Measurements from ENCODE around the gene MRGPRG.

The MRGPRG gene

GRCh38 chr11:3194016-3194816, 24.4 kb downstream of the MRGPRG start:
- Histone ChIP-seq H3K9ac (ENCODE audit: low read depth, low read length, poor library complexity, severe bottlenecking) (no peak overlapping the region), H3K27me3 (ENCODE audit: insufficient read depth, low read length, poor library complexity, severe bottlenecking) (no peaks in the 10 kb centered on the region), H4K20me1 (ENCODE audit: insufficient read depth, low read length, poor library complexity, severe bottlenecking) (no peaks in the 10 kb centered on the region), H3K9me3 (ENCODE audit: insufficient read depth, low read depth, low read length) (no peaks in the 10 kb centered on the region), H3K4me1 (ENCODE audit: insufficient read depth, low read length, poor library complexity, severe bottlenecking) (no peaks in the 10 kb centered on the region), H3K36me3 (ENCODE audit: insufficient read depth, low read length) (no peaks in the 10 kb centered on the region), H3K9me2 (replicated peaks; ENCODE audit: low read depth, low read length) (no peaks in the 10 kb centered on the region), H3K4me3 (ENCODE audit: low read length, poor library complexity, severe bottlenecking) (no peak overlapping the region), H2AFZ (ENCODE audit: low read length) (no peak overlapping the region), H3F3A (ENCODE audit: low read depth) (no peaks in the 10 kb centered on the region), H3K79me2 (ENCODE audit: insufficient read depth, low read length) (no peaks in the 10 kb centered on the region), H3K4me2 (ENCODE audit: low read depth, low read length, poor library complexity, severe bottlenecking) (no peak overlapping the region)
- TF ChIP-seq CTCF (conservative IDR thresholded peaks at IDR 0.05; ENCODE audit: low read length) (no peak), EZH2phosphoT487 (IDR thresholded peaks at IDR 0.05; ENCODE audit: borderline replicate concordance) (no peak)

- no peaks in the 10 kb centered on the region for H3K9me3 ChIP-seq (ENCODE audit: insufficient read depth, low read depth, low read length)
- H3K9me2 ChIP-seq (replicated peaks; ENCODE audit: low read depth, low read length) = no peaks in the 10 kb centered on the region
- H3K27me3 ChIP-seq (ENCODE audit: insufficient read depth, low read length, poor library complexity, severe bottlenecking) = no peaks in the 10 kb centered on the region
- H3K4me1 ChIP-seq (ENCODE audit: insufficient read depth, low read length, poor library complexity, severe bottlenecking) = no peaks in the 10 kb centered on the region
- no peak overlapping the region for H3K9ac ChIP-seq (ENCODE audit: low read depth, low read length, poor library complexity, severe bottlenecking)
- no peaks in the 10 kb centered on the region for H3K79me2 ChIP-seq (ENCODE audit: insufficient read depth, low read length)
- no peak for TF ChIP-seq EZH2phosphoT487 (IDR thresholded peaks at IDR 0.05; ENCODE audit: borderline replicate concordance)
- TF ChIP-seq CTCF (conservative IDR thresholded peaks at IDR 0.05; ENCODE audit: low read length) = no peak
- no peak overlapping the region for H3K4me3 ChIP-seq (ENCODE audit: low read length, poor library complexity, severe bottlenecking)
- H4K20me1 ChIP-seq (ENCODE audit: insufficient read depth, low read length, poor library complexity, severe bottlenecking) = no peaks in the 10 kb centered on the region
- H2AFZ ChIP-seq (ENCODE audit: low read length) = no peak overlapping the region
- H3K4me2 ChIP-seq (ENCODE audit: low read depth, low read length, poor library complexity, severe bottlenecking) = no peak overlapping the region
- H3F3A ChIP-seq (ENCODE audit: low read depth) = no peaks in the 10 kb centered on the region
- H3K36me3 ChIP-seq (ENCODE audit: insufficient read depth, low read length) = no peaks in the 10 kb centered on the region
These were observed 25.1 kb downstream of the MRGPRG start for GRCh38 chr11:3193373-3194015.

- no peak for TF ChIP-seq EZH2phosphoT487 (IDR thresholded peaks at IDR 0.05; ENCODE audit: borderline replicate concordance)
- TF ChIP-seq CTCF (conservative IDR thresholded peaks at IDR 0.05; ENCODE audit: low read length) = no peak
- H3K4me1 ChIP-seq (ENCODE audit: insufficient read depth, low read length, poor library complexity, severe bottlenecking) = no peaks in the 10 kb centered on the region
- no peak overlapping the region for H3K4me3 ChIP-seq (ENCODE audit: low read length, poor library complexity, severe bottlenecking)
- H3K9me2 ChIP-seq (replicated peaks; ENCODE audit: low read depth, low read length) = no peaks in the 10 kb centered on the region
- H3K36me3 ChIP-seq (ENCODE audit: insufficient read depth, low read length) = no peaks in the 10 kb centered on the region
- H2AFZ ChIP-seq (ENCODE audit: low read length) = no peak overlapping the region
- no peaks in the 10 kb centered on the region for H3F3A ChIP-seq (ENCODE audit: low read depth)
- H3K9ac ChIP-seq (ENCODE audit: low read depth, low read length, poor library complexity, severe bottlenecking) = no peak overlapping the region
- H3K9me3 ChIP-seq (ENCODE audit: insufficient read depth, low read depth, low read length) = no peaks in the 10 kb centered on the region
- H3K27me3 ChIP-seq (ENCODE audit: insufficient read depth, low read length, poor library complexity, severe bottlenecking) = no peaks in the 10 kb centered on the region
- H4K20me1 ChIP-seq (ENCODE audit: insufficient read depth, low read length, poor library complexity, severe bottlenecking) = no peaks in the 10 kb centered on the region
- H3K4me2 ChIP-seq (ENCODE audit: low read depth, low read length, poor library complexity, severe bottlenecking) = no peak overlapping the region
- H3K79me2 ChIP-seq (ENCODE audit: insufficient read depth, low read length) = no peaks in the 10 kb centered on the region
These were observed 25.9 kb downstream of the MRGPRG start for GRCh38 chr11:3192511-3193372.

All from Loucy (cell line).